GM10266 (cell line): ENCODE measurements around the gene OBSCN.

Experiments used
- DNase-seq: peaks from one replicate; pipeline ENCODE4 v3.0.0; 2012; ENCODE audit errors: extremely low spot score
- TF ChIP-seq, protein P1 (sequence below): IDR thresholded peaks from 2 replicates; pipeline ENCODE4 v1.5.1; 2012; ENCODE audit warnings: mild to moderate bottlenecking, low read depth; ENCODE audit not compliant: control insufficient read depth, insufficient read depth; ENCODE audit errors: missing control alignments

The OBSCN gene

GRCh38 chr1:228373681-228374571, 166.1 kb downstream of the OBSCN start:
- DNase-seq: no peak
- TF ChIP-seq, protein P1, sequence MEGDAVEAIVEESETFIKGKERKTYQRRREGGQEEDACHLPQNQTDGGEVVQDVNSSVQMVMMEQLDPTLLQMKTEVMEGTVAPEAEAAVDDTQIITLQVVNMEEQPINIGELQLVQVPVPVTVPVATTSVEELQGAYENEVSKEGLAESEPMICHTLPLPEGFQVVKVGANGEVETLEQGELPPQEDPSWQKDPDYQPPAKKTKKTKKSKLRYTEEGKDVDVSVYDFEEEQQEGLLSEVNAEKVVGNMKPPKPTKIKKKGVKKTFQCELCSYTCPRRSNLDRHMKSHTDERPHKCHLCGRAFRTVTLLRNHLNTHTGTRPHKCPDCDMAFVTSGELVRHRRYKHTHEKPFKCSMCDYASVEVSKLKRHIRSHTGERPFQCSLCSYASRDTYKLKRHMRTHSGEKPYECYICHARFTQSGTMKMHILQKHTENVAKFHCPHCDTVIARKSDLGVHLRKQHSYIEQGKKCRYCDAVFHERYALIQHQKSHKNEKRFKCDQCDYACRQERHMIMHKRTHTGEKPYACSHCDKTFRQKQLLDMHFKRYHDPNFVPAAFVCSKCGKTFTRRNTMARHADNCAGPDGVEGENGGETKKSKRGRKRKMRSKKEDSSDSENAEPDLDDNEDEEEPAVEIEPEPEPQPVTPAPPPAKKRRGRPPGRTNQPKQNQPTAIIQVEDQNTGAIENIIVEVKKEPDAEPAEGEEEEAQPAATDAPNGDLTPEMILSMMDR: no peak

DNA sequence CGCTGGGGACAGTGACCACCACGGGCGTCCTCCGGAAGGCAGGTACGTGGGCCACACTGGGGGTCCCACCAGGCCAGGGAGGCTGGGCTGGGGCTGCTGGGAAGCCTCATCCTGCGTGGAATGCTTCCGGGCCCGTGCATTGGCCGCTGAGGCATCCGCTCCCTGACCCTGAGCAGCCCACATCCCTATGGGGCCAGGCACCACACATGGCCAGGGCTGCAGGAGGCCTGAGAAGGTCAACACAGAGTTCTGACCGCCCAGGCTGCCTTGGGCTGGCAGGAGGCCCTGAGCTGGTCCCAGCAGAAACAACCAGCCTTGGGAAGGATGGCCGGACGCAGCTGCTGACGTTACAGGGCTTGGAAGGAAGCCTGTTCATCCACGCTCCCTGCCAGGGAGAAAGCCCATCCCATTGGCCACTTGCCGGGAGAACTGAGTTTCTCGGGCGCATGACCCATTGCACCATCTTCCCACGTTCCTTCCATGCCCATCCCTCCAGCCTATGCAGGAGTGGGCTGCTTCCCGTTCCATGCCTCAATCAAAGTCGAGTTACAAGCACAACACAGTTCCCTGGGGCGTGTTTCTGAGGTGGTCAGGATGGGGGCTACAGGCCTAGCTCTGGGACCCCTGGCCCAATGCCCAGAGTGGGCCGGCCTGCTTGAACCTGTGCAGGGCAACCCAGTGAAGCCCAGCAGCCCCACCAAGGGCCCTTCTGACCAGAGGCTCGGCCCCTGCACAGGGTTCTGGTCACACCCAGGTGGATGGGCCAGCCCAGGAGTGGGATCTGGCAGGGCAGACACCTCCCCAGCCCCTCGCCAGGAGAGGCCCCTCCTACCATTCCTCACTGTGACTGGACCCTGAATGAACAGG, 167.1 kb downstream of the OBSCN start:
- DNase-seq: no peak
- TF ChIP-seq, protein P1: no peak

DNA sequence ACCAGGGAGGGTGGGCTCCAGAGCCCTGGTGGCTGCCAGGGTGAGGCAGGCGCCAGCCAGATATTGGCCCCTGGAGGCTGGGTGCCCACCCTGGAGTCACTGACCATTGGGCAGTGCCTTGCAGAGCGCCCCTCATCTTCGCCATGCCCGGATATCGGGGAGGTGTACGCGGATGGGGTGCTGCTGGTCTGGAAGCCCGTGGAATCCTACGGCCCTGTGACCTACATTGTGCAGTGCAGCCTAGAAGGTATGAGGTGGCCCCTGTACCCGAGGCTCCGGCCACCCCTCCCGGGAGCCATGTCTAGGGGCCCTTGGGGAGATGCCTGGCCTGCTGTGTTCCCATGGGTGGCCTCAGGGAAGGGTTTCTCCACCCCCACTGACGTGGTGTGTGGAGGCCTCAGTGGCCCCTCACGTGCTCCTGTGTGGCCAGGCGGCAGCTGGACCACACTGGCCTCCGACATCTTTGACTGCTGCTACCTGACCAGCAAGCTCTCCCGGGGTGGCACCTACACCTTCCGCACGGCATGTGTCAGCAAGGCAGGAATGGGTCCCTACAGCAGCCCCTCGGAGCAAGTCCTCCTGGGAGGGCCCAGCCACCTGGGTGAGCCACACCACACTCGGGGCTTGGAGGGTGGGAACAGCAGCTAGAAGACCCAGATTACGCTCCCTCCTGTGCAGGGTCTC, 167.9 kb downstream of the OBSCN start:
- DNase-seq: no peak
- TF ChIP-seq, protein P1: no peak

GRCh38 chr1:228376262-228376628, 168.4 kb downstream of the OBSCN start:
- TF ChIP-seq, protein P1: no peak
- no peak for DNase-seq

DNA sequence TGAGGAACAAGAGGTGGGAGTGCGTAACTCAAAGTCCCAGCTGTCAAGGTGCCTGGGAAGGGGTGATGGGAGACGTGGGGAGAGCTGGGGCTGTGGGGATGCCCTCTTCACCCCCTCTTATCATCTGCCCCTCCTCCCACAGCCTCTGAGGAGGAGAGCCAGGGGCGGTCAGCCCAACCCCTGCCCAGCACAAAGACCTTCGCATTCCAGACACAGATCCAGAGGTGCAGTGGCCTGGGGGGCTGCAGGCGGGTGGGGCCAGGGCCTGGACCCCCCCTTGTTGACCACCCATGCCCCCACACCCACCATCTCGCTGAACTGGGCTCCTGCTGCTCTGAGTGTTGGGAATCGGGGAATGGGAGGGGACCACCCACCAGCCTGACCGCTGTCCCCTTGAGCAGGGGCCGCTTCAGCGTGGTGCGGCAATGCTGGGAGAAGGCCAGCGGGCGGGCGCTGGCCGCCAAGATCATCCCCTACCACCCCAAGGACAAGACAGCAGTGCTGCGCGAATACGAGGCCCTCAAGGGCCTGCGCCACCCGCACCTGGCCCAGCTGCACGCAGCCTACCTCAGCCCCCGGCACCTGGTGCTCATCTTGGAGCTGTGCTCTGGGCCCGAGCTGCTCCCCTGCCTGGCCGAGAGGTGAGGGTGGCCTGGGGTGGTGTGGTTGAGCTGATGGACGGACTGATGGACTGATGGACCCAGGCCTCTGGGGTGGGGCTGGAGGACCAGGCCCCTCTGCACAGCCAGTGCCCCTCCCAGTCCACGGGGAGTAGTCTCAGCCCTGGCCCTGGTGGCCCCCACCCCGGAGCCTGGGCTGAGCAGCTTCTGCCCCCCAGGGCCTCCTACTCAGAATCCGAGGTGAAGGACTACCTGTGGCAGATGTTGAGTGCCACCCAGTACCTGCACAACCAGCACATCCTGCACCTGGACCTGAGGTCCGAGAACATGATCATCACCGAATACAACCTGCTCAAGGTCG, 169.1 kb downstream of the OBSCN start:
- no peak for DNase-seq
- TF ChIP-seq, protein P1: no peak

DNA sequence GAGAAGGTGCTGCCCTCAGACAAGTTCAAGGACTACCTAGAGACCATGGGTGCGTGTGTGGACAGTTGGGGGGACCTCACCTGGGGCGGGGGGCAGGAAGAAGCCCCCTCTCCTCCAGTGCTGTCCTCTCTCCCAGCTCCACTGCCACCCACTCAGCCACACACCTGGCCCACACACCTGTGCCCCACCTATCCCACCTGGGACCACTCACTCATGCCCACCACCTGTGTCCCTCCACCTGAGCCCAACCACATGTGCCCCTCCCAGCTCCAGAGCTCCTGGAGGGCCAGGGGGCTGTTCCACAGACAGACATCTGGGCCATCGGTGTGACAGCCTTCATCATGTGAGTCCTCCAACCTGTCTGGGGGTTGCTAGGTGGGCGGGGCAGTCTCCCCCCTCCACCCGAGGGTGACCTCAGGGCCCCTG, 169.8 kb downstream of the OBSCN start:
- TF ChIP-seq, protein P1: no peak
- DNase-seq: no peak
